ENCODE results near the gene BRINP3.
A peak's percentile ranks its signal among the peaks of the same experiment; 100 is the strongest.

BRINP3 gene

DNA sequence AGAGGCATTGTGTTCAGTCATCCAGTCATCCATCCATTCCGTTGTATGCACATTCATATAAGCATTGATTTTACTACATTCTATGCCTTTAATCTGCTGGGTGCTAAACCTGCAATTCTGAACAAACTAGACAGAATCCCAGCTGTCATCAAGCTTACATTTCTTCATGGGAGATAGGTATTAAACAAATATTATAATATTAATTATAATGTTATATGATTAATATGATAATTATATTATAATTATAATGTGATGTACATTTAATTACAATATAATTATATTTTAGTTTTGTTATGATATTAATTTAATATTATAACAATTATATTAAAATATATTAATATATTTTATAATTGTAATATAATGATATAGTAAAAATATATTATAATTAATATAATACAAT lies 112.4 kb downstream of the BRINP3 start:
- TF ChIP-seq, protein P1, sequence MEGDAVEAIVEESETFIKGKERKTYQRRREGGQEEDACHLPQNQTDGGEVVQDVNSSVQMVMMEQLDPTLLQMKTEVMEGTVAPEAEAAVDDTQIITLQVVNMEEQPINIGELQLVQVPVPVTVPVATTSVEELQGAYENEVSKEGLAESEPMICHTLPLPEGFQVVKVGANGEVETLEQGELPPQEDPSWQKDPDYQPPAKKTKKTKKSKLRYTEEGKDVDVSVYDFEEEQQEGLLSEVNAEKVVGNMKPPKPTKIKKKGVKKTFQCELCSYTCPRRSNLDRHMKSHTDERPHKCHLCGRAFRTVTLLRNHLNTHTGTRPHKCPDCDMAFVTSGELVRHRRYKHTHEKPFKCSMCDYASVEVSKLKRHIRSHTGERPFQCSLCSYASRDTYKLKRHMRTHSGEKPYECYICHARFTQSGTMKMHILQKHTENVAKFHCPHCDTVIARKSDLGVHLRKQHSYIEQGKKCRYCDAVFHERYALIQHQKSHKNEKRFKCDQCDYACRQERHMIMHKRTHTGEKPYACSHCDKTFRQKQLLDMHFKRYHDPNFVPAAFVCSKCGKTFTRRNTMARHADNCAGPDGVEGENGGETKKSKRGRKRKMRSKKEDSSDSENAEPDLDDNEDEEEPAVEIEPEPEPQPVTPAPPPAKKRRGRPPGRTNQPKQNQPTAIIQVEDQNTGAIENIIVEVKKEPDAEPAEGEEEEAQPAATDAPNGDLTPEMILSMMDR (IDR thresholded peaks at IDR 0.05; ENCODE audit: low read depth, low read length) = no peak
- in situ Hi-C loops (cut with HindIII; ENCODE audit: low sequenced_read_pairs) = no loop called here
- no peak for DNase-seq (ENCODE audit: low read depth, low spot score)
- H3K4me3 ChIP-seq (ENCODE audit: low read depth, low read length) = no peak overlapping the region

DNA sequence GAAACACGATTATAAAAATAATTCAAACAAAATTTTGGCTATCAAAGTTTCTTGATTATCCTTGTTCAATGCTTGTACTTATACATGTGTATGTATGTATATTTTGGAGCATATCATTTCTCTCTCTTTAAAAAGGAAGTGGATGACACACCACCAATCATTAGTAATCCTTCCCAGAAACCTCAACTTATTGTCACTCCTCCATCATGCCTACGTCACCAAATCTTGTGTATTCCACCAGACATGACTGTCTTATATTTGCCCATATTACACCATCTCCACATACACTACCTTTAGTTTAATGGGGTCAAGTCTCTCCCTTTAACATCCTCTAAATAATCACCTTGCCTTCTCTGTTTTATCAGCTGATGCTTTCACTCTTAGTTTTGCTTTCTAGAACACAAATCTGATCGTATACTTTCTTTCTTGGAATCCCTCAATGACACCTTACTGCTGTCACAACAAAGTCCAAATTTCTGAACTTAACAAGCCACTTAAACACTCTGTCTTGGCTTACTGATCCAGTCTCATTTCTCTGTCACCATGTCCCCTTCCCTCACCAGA lies 124.0 kb downstream of the BRINP3 start:
- in situ Hi-C loops (cut with HindIII; ENCODE audit: low sequenced_read_pairs) = no loop called here
- TF ChIP-seq, protein P1 (IDR thresholded peaks at IDR 0.05; ENCODE audit: low read depth, low read length) = no peak
- no peak for DNase-seq (ENCODE audit: low read depth, low spot score)
- no peak overlapping the region for H3K4me3 ChIP-seq (ENCODE audit: low read depth, low read length)

DNA sequence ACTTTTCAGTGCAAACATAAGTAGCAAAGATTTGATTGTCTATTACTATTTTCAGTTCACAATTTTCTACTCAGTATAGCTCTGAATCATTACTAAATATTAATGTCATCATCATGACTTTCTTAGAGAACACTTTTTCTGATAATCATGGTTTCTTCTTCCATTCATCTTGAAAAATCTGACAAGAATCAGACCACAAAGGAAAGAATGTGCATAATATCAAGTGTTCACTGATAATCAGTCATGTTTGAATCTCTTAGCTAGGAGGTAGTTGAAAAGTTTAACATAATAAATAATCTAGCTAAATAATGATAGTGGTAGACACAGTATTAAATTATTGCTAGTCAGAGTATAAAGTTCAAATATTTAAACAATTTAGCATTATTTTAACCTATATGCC lies 133.2 kb downstream of the BRINP3 start:
- TF ChIP-seq, protein P1 (IDR thresholded peaks at IDR 0.05; ENCODE audit: low read depth, low read length) = no peak
- in situ Hi-C loops (cut with HindIII; ENCODE audit: low sequenced_read_pairs) = no loop called here
- no peak overlapping the region for H3K4me3 ChIP-seq (ENCODE audit: low read depth, low read length)
- no peak for DNase-seq (ENCODE audit: low read depth, low spot score)

DNA sequence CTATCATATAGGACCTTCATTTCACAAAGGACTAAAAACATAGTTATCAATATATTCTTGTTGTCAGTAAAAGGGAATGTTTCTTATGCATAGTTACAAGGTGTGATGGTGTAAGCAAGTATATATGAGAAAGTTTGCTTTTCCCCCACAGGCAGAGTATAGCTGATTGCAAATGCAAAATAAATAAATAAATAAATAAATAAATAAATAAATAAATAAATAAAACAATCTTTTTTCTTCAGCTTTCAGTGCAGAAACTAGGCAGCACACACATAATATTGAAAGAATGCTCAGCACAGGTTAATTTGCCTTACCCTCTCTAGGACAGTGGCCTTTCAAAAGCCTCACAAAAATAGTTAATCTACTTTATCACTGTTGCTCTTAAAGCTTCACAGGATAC lies 138.8 kb downstream of the BRINP3 start:
- no peak overlapping the region for H3K4me3 ChIP-seq (ENCODE audit: low read depth, low read length)
- in situ Hi-C loops (cut with HindIII; ENCODE audit: low sequenced_read_pairs) = no loop called here
- TF ChIP-seq, protein P1 (IDR thresholded peaks at IDR 0.05; ENCODE audit: low read depth, low read length) = no peak
- no peak for DNase-seq (ENCODE audit: low read depth, low spot score)

DNA sequence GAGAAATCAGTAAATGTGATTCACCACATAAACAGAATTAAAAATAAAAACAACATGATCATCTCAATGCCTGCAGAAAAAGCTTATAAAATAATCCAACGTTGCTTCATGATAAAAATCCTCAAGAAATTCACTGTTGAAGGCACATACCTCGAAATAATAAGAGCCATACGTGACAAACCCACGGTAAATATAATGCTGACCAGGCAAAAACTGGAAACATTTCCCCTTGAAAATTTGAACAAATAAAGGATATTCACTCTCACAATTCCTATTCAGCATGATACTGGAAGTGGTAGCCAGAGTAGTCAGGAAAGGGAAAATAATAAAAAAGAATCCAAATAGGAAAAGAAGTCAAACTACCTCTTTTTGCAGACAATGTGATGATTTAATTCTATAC lies 148.8 kb downstream of the BRINP3 start:
- in situ Hi-C loops (cut with HindIII; ENCODE audit: low sequenced_read_pairs) = no loop called here
- TF ChIP-seq, protein P1 (IDR thresholded peaks at IDR 0.05; ENCODE audit: low read depth, low read length) = no peak
- DNase-seq (ENCODE audit: low read depth, low spot score) = no peak
- no peak overlapping the region for H3K4me3 ChIP-seq (ENCODE audit: low read depth, low read length)

DNA sequence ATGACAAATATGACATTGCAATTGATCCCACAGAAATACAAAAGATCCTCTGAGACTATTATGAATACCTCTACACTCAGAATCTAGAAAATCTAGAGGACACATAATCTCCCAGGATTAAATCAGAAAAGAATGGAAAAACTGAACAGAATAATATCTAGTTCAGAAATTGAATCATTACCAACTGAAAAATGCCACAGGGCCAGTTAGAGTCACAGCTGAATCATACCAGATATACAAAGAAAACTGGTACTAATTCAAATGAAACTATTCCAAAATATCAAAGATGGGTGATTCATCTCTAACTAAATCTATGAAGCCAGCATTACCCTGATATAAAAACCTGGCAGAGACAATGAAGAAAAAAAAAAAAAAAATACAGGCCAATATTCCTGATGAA lies 149.3 kb downstream of the BRINP3 start:
- TF ChIP-seq, protein P1 (IDR thresholded peaks at IDR 0.05; ENCODE audit: low read depth, low read length) = no peak
- in situ Hi-C loops (cut with HindIII; ENCODE audit: low sequenced_read_pairs) = no loop called here
- DNase-seq (ENCODE audit: low read depth, low spot score) = peak; percentile 25
- no peak overlapping the region for H3K4me3 ChIP-seq (ENCODE audit: low read depth, low read length)

DNA sequence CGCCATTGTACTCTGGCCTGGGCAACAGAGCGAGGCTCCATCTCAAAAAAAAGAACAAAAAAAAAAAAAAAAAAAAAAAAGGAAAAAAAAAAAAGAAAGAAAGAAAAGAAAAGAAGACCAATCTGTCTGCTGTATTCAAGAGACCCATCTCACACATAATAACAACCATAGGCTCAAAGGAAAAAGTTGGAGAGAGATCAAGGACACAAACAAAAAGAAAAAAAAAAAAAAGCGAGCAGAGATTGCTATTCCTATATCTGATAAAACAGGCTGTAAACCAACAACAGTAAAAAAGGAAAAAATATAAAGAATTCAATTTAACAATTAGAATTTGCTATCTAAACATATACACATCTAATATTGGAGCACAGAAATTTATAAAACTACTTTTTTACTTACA lies 150.4 kb downstream of the BRINP3 start:
- TF ChIP-seq, protein P1 (IDR thresholded peaks at IDR 0.05; ENCODE audit: low read depth, low read length) = no peak
- no peak for DNase-seq (ENCODE audit: low read depth, low spot score)
- no peak overlapping the region for H3K4me3 ChIP-seq (ENCODE audit: low read depth, low read length)
- in situ Hi-C loops (cut with HindIII; ENCODE audit: low sequenced_read_pairs) = no loop called here
